Measurements from ENCODE around the gene ZNF853.
"Not testable (repeated sequence)": the region's sequence is repeated elsewhere in the genome, so short reads cannot be mapped to it uniquely, and the experiment has no call there.

Gene ZNF853

DNA sequence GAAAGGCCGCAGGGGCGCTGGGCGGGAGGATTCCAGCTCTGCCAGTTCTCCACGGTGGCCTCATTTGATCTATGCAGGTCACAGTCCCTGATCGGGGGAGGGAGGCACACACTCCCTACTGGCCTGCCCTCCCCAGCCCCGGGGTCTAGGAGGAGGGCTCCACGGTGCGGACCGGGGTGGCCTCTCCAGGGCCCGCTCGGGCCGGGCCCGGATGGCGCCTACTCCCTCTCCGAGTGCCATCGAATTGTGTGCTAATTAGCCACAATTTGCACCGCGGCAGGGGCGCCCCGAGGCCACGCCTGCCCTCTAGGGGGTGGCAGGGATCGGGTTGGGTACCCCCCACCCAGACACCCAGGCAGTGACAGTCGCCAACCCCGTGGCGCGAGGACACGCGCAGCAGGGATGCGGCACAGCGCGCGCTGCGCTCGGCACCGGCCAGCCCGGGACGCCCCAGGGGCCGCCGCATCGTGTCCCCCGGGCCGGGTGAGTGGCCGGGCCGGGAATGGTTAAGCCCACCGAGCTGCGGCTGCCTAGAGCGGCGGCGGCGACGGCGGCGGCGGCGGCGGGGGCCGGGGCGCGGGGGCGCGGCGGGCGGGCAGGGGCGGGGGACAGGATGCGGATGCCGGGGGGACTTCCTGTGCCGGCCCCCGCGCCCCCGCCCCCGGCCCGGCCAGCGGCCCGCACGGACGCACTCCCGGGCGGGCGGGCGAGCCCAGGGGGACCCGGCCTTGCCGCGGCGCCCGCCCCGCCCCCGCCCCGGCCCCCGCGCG lies at the start of gene ZNF853:
Gene ZNF853 (plus strand): TSS at position 658 of the 770 bp plus-strand sequence. CDS start 565 bp downstream, outside the sequence.
- no peak for DNase-seq (ENCODE audit: low read depth)

DNA sequence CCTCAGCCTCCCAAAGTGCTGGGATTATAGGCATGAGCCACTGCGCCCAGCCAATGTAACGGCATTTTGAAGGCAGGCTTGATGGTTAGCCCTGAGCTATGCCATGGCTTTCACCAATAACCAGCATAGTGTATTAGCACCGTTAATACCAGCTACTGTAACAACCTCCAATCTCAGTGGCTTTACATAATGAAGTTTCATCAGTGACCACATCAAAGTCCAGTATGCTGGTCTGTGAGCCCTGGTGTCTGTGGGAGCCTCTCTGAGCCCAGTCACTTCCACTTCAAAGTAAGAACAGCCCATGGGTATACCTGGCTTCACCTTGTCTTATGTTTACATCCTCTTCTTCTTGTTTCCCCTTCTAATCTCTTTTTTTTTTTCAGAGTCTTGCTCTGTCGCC lies 49.8 kb upstream of the ZNF853 start:
- DNase-seq (ENCODE audit: low read depth): no peak

DNA sequence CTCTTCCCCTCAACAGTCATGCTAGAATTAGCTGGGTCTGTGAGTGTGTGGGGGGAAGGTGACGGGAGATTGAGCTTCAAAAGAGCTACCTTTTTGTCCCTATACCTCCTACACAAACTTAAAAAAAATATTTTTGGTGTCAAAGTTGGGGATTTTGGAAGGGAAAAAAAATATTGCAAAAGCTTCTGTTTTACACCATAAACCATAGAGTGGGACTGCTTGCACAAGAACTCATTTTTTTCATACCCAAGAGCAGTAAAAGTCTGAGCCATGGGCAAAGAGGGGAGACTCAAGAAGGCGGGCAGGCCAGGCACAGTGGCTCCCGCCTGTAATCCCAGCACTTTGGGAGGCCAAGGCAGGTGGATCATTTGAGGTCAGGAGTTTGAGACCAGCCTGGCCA lies 47.5 kb upstream of the ZNF853 start:
- no peak for DNase-seq (ENCODE audit: low read depth)

DNA sequence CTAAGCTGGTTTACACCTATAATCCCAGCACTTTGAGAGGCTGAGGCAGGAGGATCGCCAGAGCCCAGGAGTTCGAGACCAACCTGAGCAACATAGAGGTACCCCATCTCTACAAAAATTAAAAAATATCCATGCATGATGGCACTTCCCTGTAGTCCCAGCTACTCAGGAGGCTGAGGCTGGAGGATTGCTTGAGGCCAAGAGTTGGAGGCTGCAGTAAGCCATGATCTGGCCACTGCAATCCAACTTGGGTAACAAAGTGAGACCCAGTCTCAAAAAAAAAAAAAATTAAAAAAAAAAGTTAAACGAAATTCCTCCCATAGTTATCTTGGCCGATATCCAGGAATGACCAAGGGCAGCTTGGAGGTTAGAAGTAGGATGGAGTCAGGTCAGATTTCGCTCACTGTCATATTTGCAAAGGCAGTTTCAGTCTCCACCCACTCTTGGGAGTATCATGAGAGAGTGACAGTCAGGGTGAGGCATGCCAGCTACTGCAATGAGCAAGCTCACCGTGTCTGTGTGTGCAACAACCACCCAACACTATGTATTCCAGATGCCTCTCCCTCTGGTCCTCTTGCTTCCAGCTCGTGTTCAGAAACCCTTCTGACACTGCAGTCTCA lies 44.1 kb upstream of the ZNF853 start:
- no peak for DNase-seq (ENCODE audit: low read depth)

DNA sequence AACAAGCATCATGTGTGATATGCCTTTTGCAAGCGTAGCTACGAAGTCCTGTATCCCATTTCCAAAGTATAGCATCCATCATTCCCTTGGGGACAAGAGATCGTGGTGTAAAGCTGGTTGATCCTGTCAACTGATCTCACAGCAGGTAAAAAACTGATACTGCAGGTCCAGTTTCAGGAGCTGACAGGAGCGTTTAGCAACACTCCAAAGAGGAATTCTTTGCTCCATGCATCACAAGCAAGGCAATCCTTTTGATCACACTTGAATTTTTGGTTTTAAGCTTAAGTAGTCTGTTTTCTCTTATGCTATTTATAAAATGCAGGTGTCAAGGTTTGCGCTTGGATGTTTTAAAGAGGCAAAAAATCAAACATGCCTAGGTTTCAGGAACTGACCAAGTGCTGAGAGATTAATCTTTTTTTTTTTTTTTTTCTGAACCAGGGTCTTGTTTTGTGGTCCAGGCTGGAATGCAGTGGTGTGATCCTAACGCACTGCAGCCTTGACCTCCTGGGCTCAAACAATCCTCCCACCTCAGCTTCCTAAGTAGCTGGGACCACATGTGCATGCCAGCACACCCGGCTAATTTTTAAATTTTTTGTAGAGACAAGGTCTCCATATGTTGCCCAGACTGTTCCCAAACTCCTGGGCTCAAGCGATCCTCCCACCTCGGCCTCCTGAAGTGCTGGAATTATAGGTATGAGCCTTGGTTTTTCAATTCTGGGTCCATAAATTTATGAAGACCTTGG lies 40.0 kb upstream of the ZNF853 start:
- DNase-seq (ENCODE audit: low read depth): no peak

DNA sequence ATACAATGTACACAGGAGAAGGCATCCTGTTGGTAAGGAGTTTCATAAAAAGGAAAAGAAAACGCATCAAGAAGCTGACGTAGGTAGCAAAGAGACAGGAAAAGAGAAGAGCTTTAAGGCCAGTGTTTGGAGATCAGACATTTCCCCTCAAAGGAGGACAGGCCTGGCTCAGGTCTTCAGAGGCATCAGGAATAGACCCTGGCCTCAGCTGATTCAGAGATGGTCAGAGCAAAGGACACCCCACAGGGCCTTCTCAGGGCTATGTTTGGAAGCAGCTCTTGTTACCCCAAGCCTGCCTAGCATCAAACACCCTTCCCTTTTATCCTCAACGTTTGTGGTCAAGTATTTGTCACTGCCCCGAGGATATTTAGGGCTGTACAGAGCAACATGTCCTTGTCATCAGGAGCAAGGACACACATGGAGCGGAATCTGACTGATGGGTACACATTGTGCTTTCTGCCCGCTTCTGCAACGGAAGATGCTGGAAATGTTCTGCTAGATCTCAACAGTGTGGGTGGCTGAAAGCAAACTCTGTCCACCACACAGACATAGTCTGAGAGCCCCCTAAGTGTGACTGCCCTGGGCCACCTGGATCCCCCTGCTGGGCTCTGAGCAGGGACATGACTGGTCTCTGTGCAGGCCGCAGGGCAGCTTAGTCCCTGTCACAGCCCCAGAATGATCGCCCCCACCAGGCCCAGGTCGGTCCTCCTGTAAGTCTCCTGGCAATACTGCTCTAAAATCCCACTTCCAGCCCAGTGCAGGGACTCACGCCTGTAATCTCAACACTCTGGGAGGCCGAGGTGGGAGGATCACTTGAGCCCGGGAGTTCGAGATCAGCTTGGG lies 39.2 kb upstream of the ZNF853 start:
- no peak for DNase-seq (ENCODE audit: low read depth)

DNA sequence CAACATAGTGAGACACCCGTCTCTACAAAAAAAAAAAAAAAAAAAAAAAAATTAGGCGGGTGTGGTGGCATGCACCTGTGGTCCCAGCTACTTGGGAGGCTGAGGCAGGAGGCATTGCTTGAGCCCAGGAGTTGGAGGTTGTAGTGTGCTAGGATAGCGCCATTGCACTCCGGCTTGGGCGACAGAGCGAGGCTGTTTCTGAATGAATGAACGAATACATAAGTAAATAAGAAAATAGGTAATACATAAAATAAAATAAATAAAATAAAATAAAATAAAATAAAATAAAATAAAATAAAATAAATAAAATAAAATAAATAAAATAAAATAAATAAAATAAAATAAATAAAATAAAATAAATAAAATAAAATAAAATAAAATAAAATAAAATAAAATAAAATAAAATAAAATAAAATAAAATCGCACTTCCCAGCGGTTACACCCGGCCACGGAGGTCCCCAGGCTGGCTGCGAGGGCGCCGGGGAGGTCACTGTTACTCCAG lies 38.5 kb upstream of the ZNF853 start:
- not testable (repeated sequence) for DNase-seq (ENCODE audit: low read depth)

DNA sequence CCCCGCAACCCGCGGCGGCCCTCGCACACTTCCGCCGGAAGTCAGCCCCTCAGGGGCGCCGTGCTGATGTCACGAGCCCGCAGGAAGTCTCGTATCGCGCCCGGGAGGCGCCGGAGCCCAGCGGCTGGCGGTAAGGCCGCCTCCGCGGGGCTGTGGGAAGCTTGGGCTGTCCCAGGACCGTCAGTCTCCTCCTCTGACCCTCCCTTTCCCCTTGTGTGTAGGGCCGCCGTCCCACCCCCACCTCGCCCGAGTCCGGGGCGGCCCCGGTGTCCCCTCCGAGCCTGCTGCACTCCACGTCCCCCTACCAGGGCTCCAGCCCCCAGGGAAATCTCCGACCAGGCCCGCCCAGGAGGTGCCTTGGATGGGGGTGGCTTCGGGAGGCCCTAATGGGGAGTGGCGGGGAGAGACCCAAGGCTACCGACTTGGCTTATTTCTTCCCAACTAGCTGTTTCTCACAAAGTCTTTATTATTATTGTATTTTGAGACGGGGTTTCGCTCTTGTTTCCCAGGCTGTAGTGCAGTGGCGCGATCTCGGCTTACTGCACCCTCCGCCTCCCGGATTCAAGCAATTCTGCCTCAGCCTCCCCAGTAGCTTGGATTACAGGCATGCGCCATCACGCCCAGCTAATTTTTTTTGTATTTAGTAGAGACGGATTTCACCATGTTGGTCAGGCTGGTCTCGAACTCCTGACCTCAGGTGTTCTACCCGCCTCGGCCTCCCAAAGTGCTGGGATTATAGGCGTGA lies 37.9 kb upstream of the ZNF853 start, which contains the start of gene ZDHHC4:
Gene ZDHHC4 (plus strand): TSS at position 86 of the 745 bp plus-strand sequence. CDS start 3,108 bp downstream, outside the sequence.
- peak; percentile 47 for DNase-seq (ENCODE audit: low read depth)

DNA sequence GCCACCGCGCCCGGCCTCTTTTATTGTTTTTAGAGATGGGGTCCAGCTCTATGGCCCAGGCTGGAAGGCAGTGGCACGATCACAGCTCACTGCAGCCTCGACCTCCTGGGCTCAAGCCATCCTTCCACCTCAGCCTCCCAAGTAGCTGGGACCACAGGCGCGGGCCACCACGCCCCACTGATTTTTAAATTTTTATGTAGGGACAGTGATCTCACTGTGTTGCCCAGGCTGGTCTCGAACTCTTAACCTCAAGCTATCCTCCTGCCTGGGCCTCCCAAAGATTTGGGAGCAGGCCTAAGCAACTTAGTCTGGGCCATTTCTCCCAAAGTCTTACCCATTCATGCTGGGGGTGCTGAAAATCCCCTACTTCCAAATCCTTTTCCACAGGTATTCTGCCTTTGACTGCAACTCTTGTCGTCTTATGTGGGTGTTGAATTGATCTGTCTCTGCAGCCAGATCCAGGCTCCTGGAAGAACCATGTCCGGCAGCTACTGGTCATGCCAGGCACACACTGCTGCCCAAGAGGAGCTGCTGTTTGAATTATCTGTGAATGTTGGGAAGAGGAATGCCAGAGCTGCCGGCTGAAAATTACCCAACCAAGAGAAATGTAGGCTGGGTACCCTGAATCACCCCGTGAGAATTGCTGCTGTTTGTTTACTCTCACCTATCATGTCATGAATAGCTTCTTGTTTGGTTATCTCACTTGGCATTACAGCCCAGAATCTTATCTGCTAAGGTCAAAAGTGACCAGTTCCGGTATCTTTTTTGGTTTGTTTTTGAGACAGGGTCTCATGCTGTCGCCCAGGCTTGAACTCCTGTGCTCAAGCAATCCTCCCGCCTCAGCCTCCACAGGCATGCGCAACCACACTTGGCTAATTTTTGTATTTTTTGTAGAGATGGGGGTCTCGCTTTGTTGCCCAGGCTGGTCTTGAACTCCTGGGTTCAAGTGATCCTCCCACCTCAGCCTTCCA lies 37.0 kb upstream of the ZNF853 start:
- no peak for DNase-seq (ENCODE audit: low read depth)

DNA sequence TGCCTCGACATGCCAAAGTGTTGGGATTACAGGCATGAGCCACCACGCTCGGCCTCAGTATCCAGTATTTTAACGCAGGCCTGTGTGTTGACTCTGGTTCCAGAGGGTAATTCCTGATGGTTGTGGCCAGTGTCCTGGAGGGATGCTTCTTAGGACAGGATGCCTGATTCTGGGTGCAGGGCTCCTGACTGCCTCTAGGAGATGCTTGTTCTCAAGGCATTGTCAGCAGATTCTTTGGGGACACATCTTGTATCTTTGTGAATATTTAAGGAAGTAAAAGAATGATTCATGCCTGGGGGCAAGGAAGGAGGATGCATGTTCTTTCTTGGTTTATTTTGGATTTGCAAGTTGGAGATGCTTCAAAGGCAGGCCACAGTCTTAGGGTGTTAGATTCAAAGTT lies 36.0 kb upstream of the ZNF853 start:
- no peak for DNase-seq (ENCODE audit: low read depth)

DNA sequence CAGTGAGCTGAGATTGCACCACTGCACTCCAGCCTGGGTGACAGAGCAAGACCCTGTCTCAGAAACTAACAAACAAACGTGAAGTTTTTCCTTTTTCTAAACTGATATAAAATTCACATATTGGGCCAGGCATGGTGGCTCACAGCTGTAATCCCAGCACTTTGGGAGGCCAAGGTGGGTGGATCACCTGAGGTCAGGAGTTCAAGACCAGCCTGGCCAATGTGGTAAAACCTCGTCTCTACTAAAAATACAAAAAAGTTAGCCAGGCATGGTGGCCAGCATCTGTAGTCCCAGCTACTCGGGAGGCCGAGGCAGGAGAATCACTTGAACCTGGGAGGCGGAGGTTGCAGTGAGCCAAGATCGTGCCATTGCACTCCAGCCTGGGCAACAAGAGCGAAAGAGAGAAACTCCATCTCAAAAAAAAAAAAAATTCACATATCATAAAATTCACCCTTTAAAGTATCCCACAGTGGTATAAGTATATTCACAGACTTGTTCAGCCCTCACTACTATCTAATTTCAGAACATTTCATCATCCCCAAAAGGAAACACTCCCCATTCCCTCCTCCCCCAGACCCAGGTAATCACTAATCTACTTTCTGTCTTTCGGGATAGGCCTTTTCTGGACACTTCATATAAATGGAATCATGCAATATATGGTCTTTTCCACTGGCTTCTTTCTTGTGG lies 29.5 kb upstream of the ZNF853 start:
- not testable (repeated sequence) for DNase-seq (ENCODE audit: low read depth)

DNA sequence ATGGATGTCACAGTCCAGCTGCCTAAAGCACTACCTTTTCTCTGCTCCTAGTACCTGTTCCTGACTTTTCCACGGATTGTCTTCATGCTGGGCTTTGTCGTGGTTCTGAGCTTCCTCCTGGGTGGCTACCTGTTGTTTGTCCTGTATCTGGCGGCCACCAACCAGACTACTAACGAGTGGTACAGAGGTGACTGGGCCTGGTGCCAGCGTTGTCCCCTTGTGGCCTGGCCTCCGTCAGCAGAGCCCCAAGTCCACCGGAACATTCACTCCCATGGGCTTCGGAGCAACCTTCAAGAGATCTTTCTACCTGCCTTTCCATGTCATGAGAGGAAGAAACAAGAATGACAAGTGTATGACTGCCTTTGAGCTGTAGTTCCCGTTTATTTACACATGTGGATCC lies 26.8 kb upstream of the ZNF853 start:
- no peak for DNase-seq (ENCODE audit: low read depth)

DNA sequence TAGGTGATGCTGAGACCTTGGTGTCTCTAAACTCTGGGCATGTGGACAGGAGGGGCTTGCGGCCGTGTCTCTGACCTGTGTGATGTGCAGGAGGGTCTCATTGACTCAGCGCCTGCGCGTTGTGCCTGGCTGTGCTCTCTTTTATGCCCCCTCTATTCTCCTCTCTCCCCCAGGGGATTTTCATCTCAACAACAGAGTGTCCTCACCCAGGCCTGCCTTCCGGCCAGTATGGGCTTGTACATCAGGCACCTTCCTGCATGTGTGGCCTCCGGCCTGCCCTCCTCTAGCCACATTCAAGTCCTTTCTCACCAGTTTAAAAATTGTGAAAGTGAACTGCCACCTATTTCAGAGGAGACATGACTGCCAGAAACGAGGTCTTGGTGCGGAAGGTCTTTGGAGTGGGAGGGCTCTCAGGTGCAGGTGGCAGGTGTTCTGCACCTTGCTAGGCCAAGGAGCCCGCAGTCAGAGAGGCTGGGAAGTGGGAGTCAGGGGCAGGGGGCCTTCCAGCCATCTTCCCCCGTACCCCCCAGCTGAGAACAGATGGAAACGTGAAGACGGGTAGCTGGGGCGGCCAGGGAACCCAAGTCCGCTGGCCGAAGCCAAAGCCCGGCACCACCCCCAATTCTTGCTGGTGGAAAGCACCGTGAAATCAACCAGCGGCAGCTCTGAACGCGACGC lies 26.1 kb upstream of the ZNF853 start:
- no peak for DNase-seq (ENCODE audit: low read depth)

DNA sequence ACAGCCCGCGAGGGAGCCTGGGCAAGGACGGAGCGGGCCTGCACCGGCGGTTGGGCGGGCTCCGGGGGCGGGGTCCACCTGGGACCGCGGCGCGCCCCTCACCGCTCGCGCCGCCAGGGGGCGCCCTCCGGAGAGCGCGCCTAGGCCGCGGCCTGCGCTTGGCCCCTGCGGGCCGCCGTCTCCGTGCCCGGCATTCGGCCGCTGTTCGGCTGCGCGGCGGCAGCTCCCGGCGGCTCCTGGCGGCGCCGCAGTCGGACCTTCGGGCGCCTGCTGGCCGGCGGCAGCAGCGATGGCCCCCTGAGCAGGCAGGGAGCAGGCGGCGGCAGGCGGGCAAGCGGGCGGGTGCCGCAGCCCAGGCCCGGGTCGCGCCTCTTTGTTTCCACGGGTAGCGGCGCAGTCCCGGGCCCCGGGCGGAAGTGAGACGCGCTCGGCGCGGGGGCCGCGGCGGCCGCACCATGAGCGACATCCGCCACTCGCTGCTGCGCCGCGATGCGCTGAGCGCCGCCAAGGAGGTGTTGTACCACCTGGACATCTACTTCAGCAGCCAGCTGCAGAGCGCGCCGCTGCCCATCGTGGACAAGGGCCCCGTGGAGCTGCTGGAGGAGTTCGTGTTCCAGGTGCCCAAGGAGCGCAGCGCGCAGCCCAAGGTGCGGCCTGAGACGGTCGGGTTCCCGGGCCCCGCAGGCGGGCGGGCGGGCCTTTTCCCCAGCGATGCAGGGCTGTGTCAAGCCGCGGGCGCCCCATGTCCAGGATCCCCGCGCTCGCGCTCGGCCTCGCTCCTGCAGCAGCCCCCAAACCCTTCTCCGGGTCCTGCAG lies 25.4 kb upstream of the ZNF853 start, which contains the start of gene INTS15:
Gene INTS15 (plus strand): TSS at position 193 of the 816 bp plus-strand sequence. CDS start 263 bp downstream, at position 456.
- peak; percentile 24 for DNase-seq (ENCODE audit: low read depth)

DNA sequence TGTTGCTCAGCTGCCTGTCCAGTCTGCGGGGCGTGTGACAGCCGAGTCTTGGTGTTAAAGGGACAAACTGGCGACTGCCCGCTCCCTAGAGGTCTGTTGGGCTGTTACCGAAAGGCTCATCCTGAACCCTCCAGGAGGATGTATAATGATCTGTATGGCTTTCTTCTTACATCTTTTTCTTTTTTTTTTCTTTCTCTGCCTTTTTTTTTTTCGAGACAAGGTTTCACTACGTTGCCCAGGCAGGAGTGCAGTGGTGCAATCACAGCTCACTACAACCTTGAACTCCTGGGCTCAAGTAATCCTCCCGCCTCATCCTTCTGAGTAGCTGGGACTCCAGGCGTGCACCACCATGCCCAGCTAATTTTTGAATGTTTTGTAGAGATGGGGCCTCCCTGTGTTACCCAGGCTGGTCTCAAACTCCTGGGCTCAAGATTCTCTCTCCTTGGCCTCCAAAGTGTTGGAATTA lies 24.7 kb upstream of the ZNF853 start:
- DNase-seq (ENCODE audit: low read depth): no peak

DNA sequence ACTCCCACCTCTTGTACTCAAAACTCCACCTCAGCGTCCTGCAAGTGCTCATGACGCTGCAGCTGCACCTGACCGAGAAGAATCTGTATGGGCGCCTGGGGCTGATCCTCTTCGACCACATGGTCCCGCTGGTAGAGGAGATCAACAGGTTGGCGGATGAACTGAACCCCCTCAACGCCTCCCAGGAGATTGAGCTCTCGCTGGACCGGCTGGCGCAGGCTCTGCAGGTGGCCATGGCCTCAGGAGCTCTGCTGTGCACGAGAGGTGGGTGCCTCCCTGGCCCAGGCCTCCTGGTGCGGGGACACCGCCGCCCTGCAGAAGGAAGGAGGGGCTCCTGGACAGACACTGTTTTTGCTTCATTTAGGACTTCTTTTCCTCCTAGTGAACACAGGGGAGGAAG lies 15.3 kb upstream of the ZNF853 start:
- DNase-seq (ENCODE audit: low read depth): no peak

DNA sequence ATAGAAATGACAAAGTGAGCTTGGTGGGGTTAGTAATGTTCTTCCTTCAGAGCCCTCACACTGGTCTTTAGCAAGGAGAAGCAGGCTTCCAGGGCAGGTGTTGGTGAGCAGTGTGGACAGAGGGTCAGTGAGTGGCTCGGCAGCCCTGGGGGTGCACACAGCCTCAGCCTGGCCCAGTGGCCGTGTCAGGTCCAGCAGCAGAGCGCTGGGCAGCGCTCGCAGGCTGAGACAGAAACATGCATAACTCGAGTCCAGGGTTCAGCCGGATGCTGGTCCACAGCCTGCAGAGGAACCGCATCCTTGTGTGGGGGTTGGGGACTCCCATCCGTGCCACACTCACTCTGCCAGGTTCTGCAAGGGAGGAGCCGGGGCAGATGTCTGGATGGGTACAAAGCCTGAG lies 11.0 kb upstream of the ZNF853 start:
- DNase-seq (ENCODE audit: low read depth): no peak
